Measurements from ENCODE around the gene AGAP1. TPM values are rescaled to one million over a fixed set of nuclear protein-coding genes. Genes with fewer than 3 reads are reported as not detected.

Gene AGAP1
- total RNA-seq, 1 donor from 2014 or later = 21.1 TPM

DNA sequence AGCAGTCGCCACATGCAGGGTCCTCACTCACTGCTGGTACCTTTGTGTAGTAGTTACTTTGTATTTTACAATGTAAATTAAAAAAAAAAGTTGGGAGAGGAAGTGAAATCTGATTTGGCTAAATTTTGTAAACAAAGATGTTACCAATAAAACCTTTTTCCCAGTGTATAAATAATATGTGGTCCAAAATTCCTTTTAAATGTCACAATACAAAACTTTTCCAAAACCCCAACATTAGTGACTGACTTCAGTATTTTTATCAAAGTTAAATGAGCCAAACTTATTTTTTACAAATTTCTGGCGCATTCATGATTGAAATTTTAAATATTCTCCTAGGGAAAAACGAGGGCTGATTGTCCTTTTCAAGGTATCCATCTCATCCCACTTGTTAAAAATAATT lies 239.9 kb downstream of the AGAP1 start:
- TF ChIP-seq POLR2AphosphoS5 (IDR thresholded peaks at IDR 0.05; ENCODE audit: insufficient read depth in 1 of 2, low read depth in 1 of 2) (no peak), POLR2A (IDR thresholded peaks at IDR 0.05) (no peak)
- TF ChIP-seq, protein P1, sequence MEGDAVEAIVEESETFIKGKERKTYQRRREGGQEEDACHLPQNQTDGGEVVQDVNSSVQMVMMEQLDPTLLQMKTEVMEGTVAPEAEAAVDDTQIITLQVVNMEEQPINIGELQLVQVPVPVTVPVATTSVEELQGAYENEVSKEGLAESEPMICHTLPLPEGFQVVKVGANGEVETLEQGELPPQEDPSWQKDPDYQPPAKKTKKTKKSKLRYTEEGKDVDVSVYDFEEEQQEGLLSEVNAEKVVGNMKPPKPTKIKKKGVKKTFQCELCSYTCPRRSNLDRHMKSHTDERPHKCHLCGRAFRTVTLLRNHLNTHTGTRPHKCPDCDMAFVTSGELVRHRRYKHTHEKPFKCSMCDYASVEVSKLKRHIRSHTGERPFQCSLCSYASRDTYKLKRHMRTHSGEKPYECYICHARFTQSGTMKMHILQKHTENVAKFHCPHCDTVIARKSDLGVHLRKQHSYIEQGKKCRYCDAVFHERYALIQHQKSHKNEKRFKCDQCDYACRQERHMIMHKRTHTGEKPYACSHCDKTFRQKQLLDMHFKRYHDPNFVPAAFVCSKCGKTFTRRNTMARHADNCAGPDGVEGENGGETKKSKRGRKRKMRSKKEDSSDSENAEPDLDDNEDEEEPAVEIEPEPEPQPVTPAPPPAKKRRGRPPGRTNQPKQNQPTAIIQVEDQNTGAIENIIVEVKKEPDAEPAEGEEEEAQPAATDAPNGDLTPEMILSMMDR (IDR thresholded peaks at IDR 0.05) = no peak
- H3K27ac ChIP-seq = peak overlapping the region; percentile 48

DNA sequence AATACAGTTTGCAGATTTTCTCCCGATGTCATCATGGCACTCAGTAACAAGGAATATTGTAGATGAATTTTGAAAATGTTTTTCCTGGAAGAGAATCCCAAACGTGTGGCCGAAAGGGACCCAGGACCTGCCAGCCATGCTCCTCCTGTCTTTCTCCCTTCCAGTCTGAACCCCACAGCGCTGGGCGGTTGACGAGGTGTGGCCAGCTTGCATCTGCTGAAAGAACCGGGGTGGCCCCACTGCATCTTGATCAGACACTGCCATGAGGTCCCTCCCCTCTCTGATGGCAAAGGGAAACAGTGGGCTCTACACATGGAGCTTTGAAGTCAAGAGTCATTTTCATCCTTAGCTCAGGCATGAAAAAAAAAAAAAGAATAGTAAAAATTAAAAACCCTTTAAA lies 240.3 kb downstream of the AGAP1 start:
- DNase-seq (ENCODE audit: extremely low spot score in 2 of 2) = no peak
- no peak overlapping the region for H3K4me3 ChIP-seq
- no peaks in the 10 kb centered on the region for H3K27me3 ChIP-seq
- H3K27ac ChIP-seq = peak overlapping the region; percentile 44
- intact Hi-C loops (cut with DNase I) = no loop called here
- no peaks in the 10 kb centered on the region for H3K9me3 ChIP-seq
- no peaks in the 10 kb centered on the region for H3K36me3 ChIP-seq
- no peak for TF ChIP-seq POLR2AphosphoS5 (IDR thresholded peaks at IDR 0.05; ENCODE audit: insufficient read depth in 1 of 2, low read depth in 1 of 2)
- TF ChIP-seq POLR2A (IDR thresholded peaks at IDR 0.05) = no peak
- TF ChIP-seq, protein P1 (IDR thresholded peaks at IDR 0.05) = no peak
- H3K4me1 ChIP-seq = peaks cover 9% of the 10 kb centered on the region

More for the DNA sequence above, 239.9 kb downstream of the AGAP1 start:
- intact Hi-C loops (cut with DNase I) = no loop called here
- no peaks in the 10 kb centered on the region for H3K9me3 ChIP-seq
- H3K4me1 ChIP-seq = peaks cover 9% of the 10 kb centered on the region
- no peaks in the 10 kb centered on the region for H3K27me3 ChIP-seq
- DNase-seq (ENCODE audit: extremely low spot score in 2 of 2) = no peak
- H3K4me3 ChIP-seq = no peak overlapping the region
- H3K36me3 ChIP-seq = no peaks in the 10 kb centered on the region

DNA sequence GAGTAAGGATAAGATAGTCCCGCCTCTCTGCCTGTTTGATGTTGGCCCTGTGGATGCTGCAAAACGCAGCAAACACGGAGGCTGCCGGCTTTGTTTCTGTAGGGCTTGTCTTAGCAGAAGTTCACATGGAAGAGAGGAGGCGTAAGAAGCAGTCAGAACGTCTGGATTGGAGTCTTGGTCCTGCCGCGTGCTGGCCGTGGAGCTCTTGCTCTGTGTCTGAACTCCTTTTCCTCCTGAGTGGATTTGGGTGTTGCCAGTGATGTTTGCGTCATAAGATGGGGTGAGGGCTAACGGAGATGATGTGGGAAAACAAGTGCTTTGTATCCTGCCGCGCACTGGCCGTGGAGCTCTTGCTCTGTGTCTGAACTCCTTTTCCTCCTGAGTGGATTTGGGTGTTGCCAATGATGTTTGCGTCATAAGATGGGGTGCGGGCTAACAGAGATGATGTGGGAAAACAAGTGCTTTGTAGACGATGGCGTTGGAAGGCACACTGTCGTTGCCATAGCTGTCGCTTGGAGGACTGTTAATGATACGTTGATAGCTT lies 240.9 kb downstream of the AGAP1 start:
- Histone ChIP-seq H3K9me3 (no peaks in the 10 kb centered on the region), H3K36me3 (no peaks in the 10 kb centered on the region), H3K27ac (peak overlapping the region; percentile 44), H3K4me1 (peaks cover 9% of the 10 kb centered on the region), H3K27me3 (no peaks in the 10 kb centered on the region), H3K4me3 (no peak overlapping the region)
- intact Hi-C loops (cut with DNase I) = no loop called here
- DNase-seq (ENCODE audit: extremely low spot score in 2 of 2) = no peak
- TF ChIP-seq, protein P1 (IDR thresholded peaks at IDR 0.05) = no peak
- TF ChIP-seq POLR2AphosphoS5 (IDR thresholded peaks at IDR 0.05; ENCODE audit: insufficient read depth in 1 of 2, low read depth in 1 of 2) = no peak
- TF ChIP-seq POLR2A (IDR thresholded peaks at IDR 0.05) = no peak

DNA sequence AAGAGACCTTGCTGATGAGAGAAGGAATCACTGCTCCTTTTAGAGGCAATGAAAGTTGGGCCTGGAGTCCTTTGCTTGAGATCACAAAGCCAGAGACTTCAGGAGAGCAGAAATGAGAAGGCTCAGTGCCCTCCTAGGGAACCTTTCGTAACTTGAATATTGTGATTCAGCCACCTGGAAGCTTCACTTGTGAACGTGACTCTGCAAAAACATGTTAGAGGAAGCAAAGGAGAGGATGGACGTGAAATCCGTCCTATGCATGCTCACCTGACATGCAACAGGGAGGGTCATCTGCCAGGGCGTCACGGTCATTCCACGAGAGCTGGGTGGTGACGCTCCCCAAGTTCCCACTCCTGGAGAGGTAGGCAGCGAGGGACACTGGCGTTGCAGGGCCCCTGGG lies 243.6 kb downstream of the AGAP1 start:
- intact Hi-C loops (cut with DNase I) = no loop called here
- no peaks in the 10 kb centered on the region for H3K36me3 ChIP-seq
- no peak overlapping the region for H3K27ac ChIP-seq
- H3K4me1 ChIP-seq = peaks cover 9% of the 10 kb centered on the region
- no peak for DNase-seq (ENCODE audit: extremely low spot score in 2 of 2)
- TF ChIP-seq POLR2A (IDR thresholded peaks at IDR 0.05) (no peak), POLR2AphosphoS5 (IDR thresholded peaks at IDR 0.05; ENCODE audit: insufficient read depth in 1 of 2, low read depth in 1 of 2) (no peak)
- TF ChIP-seq, protein P1 (IDR thresholded peaks at IDR 0.05) = no peak
- no peaks in the 10 kb centered on the region for H3K9me3 ChIP-seq
- H3K4me3 ChIP-seq = no peak overlapping the region
- H3K27me3 ChIP-seq = no peaks in the 10 kb centered on the region

DNA sequence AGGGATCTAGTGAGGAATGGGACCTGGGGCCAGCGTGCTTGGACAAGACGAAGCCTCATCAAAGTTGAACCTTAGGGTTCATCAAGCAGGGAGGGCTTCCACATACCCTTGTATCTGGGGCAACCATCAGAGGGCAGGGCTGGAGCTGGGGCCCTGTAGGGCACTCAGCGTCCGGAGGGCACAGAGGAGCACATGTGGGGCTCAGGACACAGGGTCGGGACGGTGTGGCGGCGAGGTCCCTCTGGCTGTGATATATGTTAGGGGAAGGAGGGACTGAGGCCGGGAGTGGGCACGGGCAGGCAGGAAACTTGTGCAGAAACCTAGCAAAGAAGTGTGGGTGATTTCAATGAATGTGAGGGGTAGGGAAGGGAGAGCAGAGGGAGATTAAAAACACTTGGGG lies 244.0 kb downstream of the AGAP1 start:
- H3K27me3 ChIP-seq = no peaks in the 10 kb centered on the region
- intact Hi-C loops (cut with DNase I) = no loop called here
- no peak overlapping the region for H3K4me3 ChIP-seq
- peaks cover 6% of the 10 kb centered on the region for H3K4me1 ChIP-seq
- no peaks in the 10 kb centered on the region for H3K36me3 ChIP-seq
- H3K27ac ChIP-seq = no peak overlapping the region
- no peak for TF ChIP-seq POLR2A (IDR thresholded peaks at IDR 0.05)
- TF ChIP-seq POLR2AphosphoS5 (IDR thresholded peaks at IDR 0.05; ENCODE audit: insufficient read depth in 1 of 2, low read depth in 1 of 2) = no peak
- TF ChIP-seq, protein P1 (IDR thresholded peaks at IDR 0.05) = no peak
- DNase-seq (ENCODE audit: extremely low spot score in 2 of 2) = no peak
- no peaks in the 10 kb centered on the region for H3K9me3 ChIP-seq

Data from vagina (tissue), 2 donors.